IMR-90 (cell line): ENCODE results near the gene PTPMT1. TPM values are rescaled to one million over a fixed set of nuclear protein-coding genes. Genes with fewer than 3 reads are reported as not detected.

Experiments
- ATAC-seq: fragments of 200-7000 bp; cut with Tn5 transposase; 2 replicates; pipeline ENCODE4 v1.9.1; 2020; ENCODE audit warnings: low read depth, mild to moderate bottlenecking, moderate library complexity
- BruUV-seq: library from RNA; stranded (reverse); fragments of 400-500 nt; replicated peaks from 2 replicates; lab custom pipeline; 2021; lab: Mats Ljungman, UMichigan
- CTCF ChIA-PET: fragments of 300-600 bp; formaldehyde crosslinking; extraction: SDS; loops from one replicate; lab custom pipeline; 2021; ENCODE audit warnings: antibody characterized with exemption; lab: Yijun Ruan, JAX
- POLR2A ChIA-PET: fragments of 300-600 bp; sonication (Branson Sonifier 250); formaldehyde crosslinking; loops from one replicate; lab custom pipeline; 2022; ENCODE audit warnings: antibody characterized with exemption; ENCODE audit not compliant: unreplicated experiment; lab: Charles Lee
- DNase-seq: peaks from one replicate; pipeline ENCODE4 v3.0.0; 2013
- H2AFZ ChIP-seq: replicated peaks from 2 replicates; pipeline ENCODE3; 2013; ENCODE audit warnings: low read length, mild to moderate bottlenecking; ENCODE audit not compliant: poor library complexity
- H2AK5ac ChIP-seq: 2 replicates; pipeline ENCODE4 v1.6.1; 2013; ENCODE audit warnings: low read depth, low read length, inconsistent platforms
- H2AK9ac ChIP-seq: replicated peaks from 2 replicates; pipeline ENCODE3; 2013; ENCODE audit warnings: mild to moderate bottlenecking, low read depth, low read length, moderate library complexity; ENCODE audit not compliant: poor library complexity
- H2BK120ac ChIP-seq: 2 replicates; pipeline ENCODE4 v1.6.1; 2013; ENCODE audit warnings: low read depth, low read length, inconsistent platforms
- H2BK15ac ChIP-seq: 3 replicates; pipeline ENCODE4 v1.6.1; 2013; ENCODE audit warnings: low read depth, low read length, inconsistent platforms
- H2BK20ac ChIP-seq: 2 replicates; pipeline ENCODE4 v1.6.1; 2013; ENCODE audit warnings: low read depth, mild to moderate bottlenecking, inconsistent platforms, low read length, moderate library complexity
- H2BK5ac ChIP-seq: 2 replicates; pipeline ENCODE4 v1.6.1; 2013; ENCODE audit warnings: mild to moderate bottlenecking, low read depth, low read length, inconsistent platforms; ENCODE audit not compliant: poor library complexity, severe bottlenecking
- H3K14ac ChIP-seq: replicated peaks from 2 replicates; pipeline ENCODE4 v1.6.1; 2013; ENCODE audit warnings: low read depth, low read length, inconsistent platforms
- H3K18ac ChIP-seq: 2 replicates; pipeline ENCODE4 v1.6.1; 2013; ENCODE audit warnings: low read depth, low read length, control low read depth
- H3K23ac ChIP-seq: 2 replicates; pipeline ENCODE4 v1.6.1; 2013; ENCODE audit warnings: low read depth, low read length, inconsistent platforms
- H3K27ac ChIP-seq: 2 replicates; pipeline ENCODE4 v1.5.1; 2013; ENCODE audit warnings: mild to moderate bottlenecking, control low read depth, low read length; ENCODE audit not compliant: insufficient read depth
- H3K27me3 ChIP-seq: 2 replicates; pipeline ENCODE4 v1.6.1; 2013; ENCODE audit warnings: low read length; ENCODE audit not compliant: control insufficient read depth, insufficient read depth
- H3K36me3 ChIP-seq: 2 replicates; pipeline ENCODE4 v1.6.1; 2013; ENCODE audit warnings: low read length, mixed read lengths; ENCODE audit not compliant: control insufficient read depth, insufficient read depth
- H3K4ac ChIP-seq: 2 replicates; pipeline ENCODE4 v1.6.1; 2013; ENCODE audit warnings: low read depth, low read length, inconsistent platforms
- H3K4me1 ChIP-seq: 2 replicates; pipeline ENCODE4 v1.6.1; 2013; ENCODE audit warnings: low read length, mixed read lengths; ENCODE audit not compliant: control insufficient read depth, insufficient read depth
- H3K4me2 ChIP-seq: 2 replicates; pipeline ENCODE4 v1.6.1; 2013; ENCODE audit warnings: low read depth, mild to moderate bottlenecking, control low read depth, low read length, moderate library complexity
- H3K4me3 ChIP-seq: 2 replicates; pipeline ENCODE4 v1.5.1; 2013; ENCODE audit warnings: low read depth, mild to moderate bottlenecking, control low read depth, low read length, moderate library complexity; ENCODE audit not compliant: insufficient read depth
- H3K56ac ChIP-seq: 2 replicates; pipeline ENCODE4 v1.6.1; 2013; ENCODE audit warnings: low read length, inconsistent platforms; ENCODE audit not compliant: insufficient read depth; ENCODE audit errors: extremely low read depth
- H3K79me1 ChIP-seq, 2 experiments: 2 replicates each; pipeline ENCODE4 v1.6.1; 2013; ENCODE audit warnings: low read length in 2 of 2, inconsistent platforms in 1 of 2, low read depth in 1 of 2
- H3K9ac ChIP-seq: 2 replicates; pipeline ENCODE4 v1.6.1; 2013; ENCODE audit warnings: low read depth, low read length, control low read depth
- H3K9me1 ChIP-seq: 2 replicates; pipeline ENCODE4 v1.6.1; 2013; ENCODE audit warnings: low read length, inconsistent platforms; ENCODE audit not compliant: insufficient read depth
- H3K9me3 ChIP-seq: 2 replicates; pipeline ENCODE4 v1.6.1; 2013; ENCODE audit warnings: low read length; ENCODE audit not compliant: control insufficient read depth, insufficient read depth
- H4K20me1 ChIP-seq: 2 replicates; pipeline ENCODE4 v1.6.1; 2013; ENCODE audit warnings: low read length, inconsistent platforms; ENCODE audit not compliant: insufficient read depth
- H4K5ac ChIP-seq: 2 replicates; pipeline ENCODE4 v1.6.1; 2013; ENCODE audit warnings: mild to moderate bottlenecking, low read depth, low read length, control low read depth
- H4K8ac ChIP-seq, 2 experiments: 2 replicates each; pipeline ENCODE4 v1.6.1; 2013; ENCODE audit warnings: low read depth in 2 of 2, low read length in 2 of 2, control low read depth in 1 of 2, inconsistent platforms in 1 of 2
- H4K91ac ChIP-seq: 2 replicates; pipeline ENCODE4 v1.6.1; 2013; ENCODE audit warnings: low read depth, low read length, inconsistent platforms; ENCODE audit not compliant: insufficient read depth
- BHLHE40 ChIP-seq: fragments of 150-350 bp; IDR thresholded peaks from 2 replicates; pipeline ENCODE4 v1.6.1; 2016; ENCODE audit warnings: mild to moderate bottlenecking, low read depth, low read length
- CEBPB ChIP-seq: IDR thresholded peaks from 2 replicates; pipeline ENCODE4 v1.6.1; 2012; ENCODE audit warnings: low read depth, low read length, improper control_type of control experiment
- CHD1 ChIP-seq: IDR thresholded peaks from 2 replicates; pipeline ENCODE4 v1.6.1; 2012; ENCODE audit warnings: low read depth, low read length, improper control_type of control experiment
- CTCF ChIP-seq: conservative IDR thresholded peaks from 2 replicates; pipeline ENCODE4 v1.5.1; 2012; ENCODE audit warnings: mild to moderate bottlenecking, low read depth, low read length, improper control_type of control experiment
- ELK1 ChIP-seq: fragments of 150-350 bp; IDR thresholded peaks from 2 replicates; pipeline ENCODE4 v1.6.1; 2016; ENCODE audit warnings: low read depth, mild to moderate bottlenecking, low read length, moderate library complexity, borderline replicate concordance
- FOS ChIP-seq: fragments of 150-350 bp; IDR thresholded peaks from 2 replicates; pipeline ENCODE4 v1.6.1; 2016; ENCODE audit warnings: low read depth, low read length
- MAFK ChIP-seq: IDR thresholded peaks from 2 replicates; pipeline ENCODE4 v1.6.1; 2012; ENCODE audit warnings: low read depth, low read length, improper control_type of control experiment
- MAZ ChIP-seq: IDR thresholded peaks from 2 replicates; pipeline ENCODE4 v1.6.1; 2012; ENCODE audit warnings: low read depth, mild to moderate bottlenecking, low read length, improper control_type of control experiment, moderate library complexity, borderline replicate concordance
- MXI1 ChIP-seq: IDR thresholded peaks from 2 replicates; pipeline ENCODE4 v1.6.1; 2012; ENCODE audit warnings: low read depth, mild to moderate bottlenecking, low read length, moderate library complexity, borderline replicate concordance
- NFE2L2 ChIP-seq: fragments of 150-350 bp; IDR thresholded peaks from 2 replicates; pipeline ENCODE4 v1.6.1; 2016; ENCODE audit warnings: low read depth, mild to moderate bottlenecking, low read length
- POLR2A ChIP-seq: IDR thresholded peaks from 2 replicates; pipeline ENCODE4 v1.6.1; 2012; ENCODE audit warnings: mild to moderate bottlenecking, low read depth, low read length
- RAD21 ChIP-seq: IDR thresholded peaks from 2 replicates; pipeline ENCODE4 v1.6.1; 2012; ENCODE audit warnings: low read length, improper control_type of control experiment
- RCOR1 ChIP-seq: IDR thresholded peaks from 2 replicates; pipeline ENCODE4 v1.6.1; 2012; ENCODE audit warnings: mild to moderate bottlenecking, low read length, improper control_type of control experiment; ENCODE audit not compliant: insufficient replicate concordance
- RFX5 ChIP-seq: IDR thresholded peaks from 2 replicates; pipeline ENCODE4 v1.8.0; 2012; ENCODE audit warnings: low read depth, mild to moderate bottlenecking, low read length, moderate library complexity
- SMC3 ChIP-seq: fragments of 150-350 bp; IDR thresholded peaks from 2 replicates; pipeline ENCODE4 v1.6.1; 2016; ENCODE audit warnings: low read depth, mild to moderate bottlenecking, antibody characterized with exemption, low read length, moderate library complexity
- USF2 ChIP-seq: fragments of 150-350 bp; IDR thresholded peaks from 2 replicates; pipeline ENCODE4 v1.6.1; 2017; ENCODE audit warnings: mild to moderate bottlenecking, antibody characterized with exemption, low read length, low read depth
- WGBS, 2 experiments: methylation state at CpG; one replicate each; pipeline versions ENCODE4 v1.1.5 to v1.1.7; 2013; ENCODE audit warnings: missing lambda C conversion rate in 2 of 2; ENCODE audit not compliant: insufficient read length in 1 of 2; ENCODE audit errors: extremely low coverage in 2 of 2; 5-methylcytosine and 5-hydroxymethylcytosine counted together
- dilution Hi-C: fragments of 300-500 bp; cut with HindIII; formaldehyde crosslinking; loops from one replicate; pipeline ENCODE4 v1.14.3; 2018; ENCODE audit warnings: low sequenced_read_pairs; ENCODE audit not compliant: unreplicated experiment
- in situ Hi-C: fragments of 300-500 bp; cut with MboI; formaldehyde crosslinking; loops from 3 replicates; pipeline ENCODE4 v1.14.3; 2019; ENCODE audit warnings: low sequenced_read_pairs, inconsistent platforms, mixed read lengths
- intact Hi-C: fragments of 100-400 bp; cut with micrococcal nuclease; formaldehyde crosslinking; loops from 2 replicates; pipeline ENCODE4 v1.10.0; 2022
- polyA plus RNA-seq, 3 experiments: library from polyadenylated mRNA; depleted of rRNA; stranded (reverse); fragments of >200 nt; gene quantifications; 2 replicates each; pipeline ENCODE4 v1.2.3, GENCODE V29; 2012; ENCODE audit warnings: low replicate concordance in 1 of 3
- total RNA-seq: library from RNA; depleted of rRNA; stranded (reverse); fragments of >200 nt; gene quantifications from 2 replicates; pipeline ENCODE4 v1.2.3, GENCODE V29; 2012

Gene PTPMT1
- total and polyA plus RNA-seq, 2 of the 4 experiments (the other 2 are of a cell fraction) = 51.6 to 55.0 TPM

GRCh38 chr11:47589118-47589517, 23.7 kb downstream of the PTPMT1 start:
- no peak for ATAC-seq
- no peak overlapping the region for H2BK20ac ChIP-seq
- H3K9me3 ChIP-seq = peaks cover 3% of the 10 kb centered on the region
- CTCF ChIA-PET = no interaction called here
- POLR2A ChIA-PET = no interaction called here
- H2AFZ ChIP-seq = no peak overlapping the region
- WGBS, 2 experiments = 100% methylated on average over 2 of the region's 11 CpGs; no CpG with 5 or more reads in 1 of the 2 experiments
- no TSS peak for BruUV-seq
- H3K4me1 ChIP-seq = no peaks in the 10 kb centered on the region
- H3K4me3 ChIP-seq = no peak overlapping the region
- H3K9ac ChIP-seq = no peak overlapping the region
- intact Hi-C loops = no loop called here
- no peak for DNase-seq
- no peak overlapping the region for H4K8ac ChIP-seq
- H3K79me1 ChIP-seq = no peaks in the 10 kb centered on the region
- no peak overlapping the region for H3K23ac ChIP-seq
- H2AK9ac ChIP-seq = no peak overlapping the region
- H2BK5ac ChIP-seq = no peak overlapping the region
- H2BK120ac ChIP-seq = no peak overlapping the region
- H3K4ac ChIP-seq = no peak overlapping the region
- no peak overlapping the region for H3K14ac ChIP-seq
- no peak overlapping the region for H4K91ac ChIP-seq
- H3K18ac ChIP-seq = no peak overlapping the region
- no peak overlapping the region for H3K27ac ChIP-seq
- no peaks in the 10 kb centered on the region for H3K9me1 ChIP-seq
- no peak overlapping the region for H2AK5ac ChIP-seq
- no peak overlapping the region for H3K56ac ChIP-seq
- TF ChIP-seq CTCF (no peak), MAZ (no peak), MXI1 (no peak), BHLHE40 (no peak), SMC3 (no peak), FOS (no peak), MAFK (no peak), USF2 (no peak), RAD21 (no peak), RCOR1 (no peak), RFX5 (no peak), ELK1 (no peak), CHD1 (no peak), CEBPB (no peak), NFE2L2 (no peak), POLR2A (no peak)
- no peak overlapping the region for H4K5ac ChIP-seq
- peaks cover 38% of the 10 kb centered on the region for H3K27me3 ChIP-seq
- no peak overlapping the region for H2BK15ac ChIP-seq
- no peaks in the 10 kb centered on the region for H4K20me1 ChIP-seq
- H3K4me2 ChIP-seq = no peak overlapping the region
- dilution Hi-C loops = no loop called here
- in situ Hi-C loops = no loop called here
- peaks cover 9% of the 10 kb centered on the region for H3K36me3 ChIP-seq
